T-helper 1 cell treated with Interleukin-12 subunit alpha and Interleukin-12 subunit beta and Interleukin-4 antibody, amounts not matched to agents 30 ng/mL and 1 ng/mL, for 36 hours (primary cell): ENCODE data around the gene STMN1. TPM values are rescaled to one million over a fixed set of nuclear protein-coding genes. Genes with fewer than 3 reads are reported as not detected.

Experiments used
- total RNA-seq: library from RNA; stranded (reverse); gene quantifications from 2 replicates; pipeline ENCODE4 v1.2.3, GENCODE V29; 2022

STMN1 gene
- total RNA-seq, 1 donor from 2014 or later: 294 TPM

Other genes starting within 250 kb of the STMN1 start
- 8.2 and 10.2 TPM in 2 replicates for gene SELENON, start 106.2 kb downstream of the STMN1 start, total RNA-seq
- 32.5 and 34.2 TPM in 2 replicates for gene MTFR1L, start 86.5 kb downstream of the STMN1 start, total RNA-seq
- 5.5 and 6.5 TPM in 2 replicates for gene AUNIP, start 47.0 kb downstream of the STMN1 start, total RNA-seq
- 1.8 TPM in 2 replicates for gene PAQR7, start 30.7 kb downstream of the STMN1 start, total RNA-seq
- gene PAFAH2, start 91.6 kb upstream of the STMN1 start, total RNA-seq: 9.8 and 11.1 TPM in 2 replicates
- not detected in 2 replicates for gene EXTL1, start 115.4 kb upstream of the STMN1 start, total RNA-seq
- not detected in 2 replicates for gene SLC30A2, start 139.7 kb upstream of the STMN1 start, total RNA-seq
- not detected in 2 replicates for gene TRIM63, start 161.2 kb upstream of the STMN1 start, total RNA-seq
- gene PDIK1L, start 205.4 kb upstream of the STMN1 start, total RNA-seq: 17.4 and 19.8 TPM in 2 replicates